ENCODE measurements around the gene PNMA6A.

PNMA6A gene

GRCh38 chrX:153074935-153075334 lies 2.7 kb downstream of the PNMA6A start:
- no peaks in the 10 kb centered on the region for H3K36me3 ChIP-seq (ENCODE audit: control insufficient read depth in 2 of 2, insufficient read depth in 1 of 2, low read length in 2 of 2)
- H3K4me1 ChIP-seq (ENCODE audit: control insufficient read depth, insufficient read depth, low read length), result no peaks in the 10 kb centered on the region
- ChIA-PET CTCF (no interaction called here), POLR2A (no interaction called here)
- H3K27ac ChIP-seq (ENCODE audit: extremely low read depth, low read depth, low read length), result no peak overlapping the region
- TF ChIP-seq ZNF202 (tag by site-specific recombination; IDR thresholded peaks at IDR 0.05; ENCODE audit: borderline replicate concordance) (no peak), ZBTB20 (tag by site-specific recombination; IDR thresholded peaks at IDR 0.05) (no peak), ZNF335 (tag by site-specific recombination; conservative IDR thresholded peaks at IDR 0.05) (no peak), ZNF544 (tag by site-specific recombination; IDR thresholded peaks at IDR 0.05) (no peak), ZNF654 (tag by site-specific recombination; IDR thresholded peaks at IDR 0.05; ENCODE audit: low read depth) (no peak), CTCF (tag by site-specific recombination; IDR thresholded peaks at IDR 0.05) (no peak), IKZF3 (tag by site-specific recombination; IDR thresholded peaks at IDR 0.05) (no peak), ZBTB26 (tag by site-specific recombination; optimal IDR thresholded peaks at IDR 0.05) (no peak), HIC1 (tag by site-specific recombination; IDR thresholded peaks at IDR 0.05) (no peak), ZNF785 (tag by site-specific recombination; IDR thresholded peaks at IDR 0.05) (no peak), AEBP2 (tag by site-specific recombination; IDR thresholded peaks at IDR 0.05; ENCODE audit: borderline replicate concordance) (no peak), SALL2 (tag by site-specific recombination; IDR thresholded peaks at IDR 0.05; ENCODE audit: borderline replicate concordance) (no peak), ZNF791 (tag by site-specific recombination; IDR thresholded peaks at IDR 0.05) (no peak), BCL11A (tag by site-specific recombination; IDR thresholded peaks at IDR 0.05; ENCODE audit: low read depth) (no peak)
- no peaks in the 10 kb centered on the region for H3K9me3 ChIP-seq (ENCODE audit: control insufficient read depth, insufficient read depth, low read depth, low read length)
- H3K4me3 ChIP-seq (ENCODE audit: low read depth, low read length), result no peak overlapping the region

GRCh38 chrX:153075366-153075765 lies 3.1 kb downstream of the PNMA6A start:
- ChIA-PET POLR2A (no interaction called here), CTCF (no interaction called here)
- H3K27ac ChIP-seq (ENCODE audit: extremely low read depth, low read depth, low read length), result no peak overlapping the region
- H3K4me3 ChIP-seq (ENCODE audit: low read depth, low read length), result no peak overlapping the region
- H3K4me1 ChIP-seq (ENCODE audit: control insufficient read depth, insufficient read depth, low read length), result no peaks in the 10 kb centered on the region
- H3K36me3 ChIP-seq (ENCODE audit: control insufficient read depth in 2 of 2, insufficient read depth in 1 of 2, low read length in 2 of 2), result no peaks in the 10 kb centered on the region
- no peaks in the 10 kb centered on the region for H3K9me3 ChIP-seq (ENCODE audit: control insufficient read depth, insufficient read depth, low read depth, low read length)
- TF ChIP-seq ZBTB49 (tag by site-specific recombination; IDR thresholded peaks at IDR 0.05; ENCODE audit: low read depth) (no peak), GLIS1 (tag by site-specific recombination; IDR thresholded peaks at IDR 0.05) (peak; percentile 33), ZSCAN30 (tag by site-specific recombination; IDR thresholded peaks at IDR 0.05) (no peak), PATZ1 (tag by site-specific recombination; IDR thresholded peaks at IDR 0.05) (0 out of 2 replicates have a peak, but pooled peaks have one; percentile 10), ZSCAN4 (tag by site-specific recombination; IDR thresholded peaks at IDR 0.05) (no peak), ZNF645 (tag by site-specific recombination; IDR thresholded peaks at IDR 0.05) (no peak), ZNF707 (tag by site-specific recombination; IDR thresholded peaks at IDR 0.05) (peak; percentile 66), PRDM1 (tag by site-specific recombination; IDR thresholded peaks at IDR 0.05) (no peak)
